AG04450 (cell line): Measurements from ENCODE around the gene NUDT5. TPM values are rescaled to one million over a fixed set of nuclear protein-coding genes. Genes with fewer than 3 reads are reported as not detected.

ENCODE experiments used
- CTCF ChIA-PET: fragments of 300-600, 350-600 bp; formaldehyde crosslinking; extraction: SDS; loops from one replicate; lab custom pipeline; 2022; ENCODE audit warnings: antibody characterized with exemption, inconsistent platforms; lab: Charles Lee
- POLR2A ChIA-PET: fragments of 350-600 bp; formaldehyde crosslinking; extraction: SDS; loops from one replicate; lab custom pipeline; 2021; ENCODE audit warnings: antibody characterized with exemption, inconsistent platforms; lab: Yijun Ruan, JAX
- DNase-seq: peaks from one replicate; pipeline ENCODE4 v3.0.0-alpha.2; 2011; ENCODE audit warnings: low read depth, low spot score
- H3K27ac ChIP-seq: one replicate; pipeline ENCODE4 v1.5.1; 2012; ENCODE audit warnings: low read depth, low read length, control low read depth
- H3K27me3 ChIP-seq: one replicate; pipeline ENCODE4 v1.6.0; 2012; ENCODE audit warnings: low read length; ENCODE audit not compliant: control insufficient read depth, insufficient read depth
- H3K4me3 ChIP-seq: 2 replicates; pipeline ENCODE4 v1.5.1; 2011; ENCODE audit warnings: mild to moderate bottlenecking, low read depth, low read length, control low read depth
- H3K9me3 ChIP-seq: 2 replicates; pipeline ENCODE4 v1.5.1; 2012; ENCODE audit warnings: low read length; ENCODE audit not compliant: control insufficient read depth, insufficient read depth
- CTCF ChIP-seq: IDR thresholded peaks from 2 replicates; pipeline ENCODE4 v1.5.1; 2011; ENCODE audit warnings: low read depth, low read length, control low read depth, inconsistent platforms
- polyA plus RNA-seq: library from polyadenylated mRNA; depleted of rRNA; stranded (reverse); fragments of >200 nt; gene quantifications from 2 replicates; pipeline ENCODE4 v1.2.3, GENCODE V29; 2011

Gene NUDT5
- polyA plus RNA-seq, 1 experiment, result 121 TPM

DNA sequence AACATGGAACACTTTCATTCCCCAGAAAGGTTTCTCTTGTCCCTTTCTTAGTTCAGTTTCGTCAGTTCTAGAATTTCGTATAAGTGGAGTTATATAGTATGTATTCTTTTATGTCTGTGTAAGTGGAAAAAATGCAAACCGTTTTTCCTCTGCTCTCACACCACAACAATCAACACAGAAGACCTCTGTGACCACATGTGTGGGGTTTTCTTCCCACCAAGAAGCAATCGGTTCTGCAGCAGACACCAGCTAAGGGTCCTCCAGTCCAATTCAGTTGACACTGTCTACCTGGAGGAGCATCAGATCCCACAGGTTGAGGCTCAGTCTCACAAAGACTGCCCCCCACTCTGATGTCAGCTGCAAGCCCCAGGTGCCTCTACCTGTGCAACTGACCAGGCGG lies 6.5 kb upstream of the NUDT5 start:
- no peak for DNase-seq
- Histone ChIP-seq H3K27ac (no peak overlapping the region), H3K27me3 (no peaks in the 10 kb centered on the region), H3K4me3 (no peak overlapping the region), H3K9me3 (no peaks in the 10 kb centered on the region)
- ChIA-PET CTCF (interaction anchor here (6.0 kb wide), 1 partner anchor 13 kb away, joined by 46 read pairs; no protein-coding TSS in a partner anchor), POLR2A (no interaction called here)
- TF ChIP-seq CTCF, result no peak

GRCh38 chr10:12201543-12201942 lies 5.9 kb upstream of the NUDT5 start:
- no peak for TF ChIP-seq CTCF
- DNase-seq, result no peak
- Histone ChIP-seq H3K27me3 (no peaks in the 10 kb centered on the region), H3K4me3 (no peak overlapping the region), H3K9me3 (no peaks in the 10 kb centered on the region), H3K27ac (no peak overlapping the region)
- ChIA-PET POLR2A (no interaction called here), CTCF (interaction anchor here (6.0 kb wide), 1 partner anchor 14 kb away, joined by 46 read pairs; no protein-coding TSS in a partner anchor)

DNA sequence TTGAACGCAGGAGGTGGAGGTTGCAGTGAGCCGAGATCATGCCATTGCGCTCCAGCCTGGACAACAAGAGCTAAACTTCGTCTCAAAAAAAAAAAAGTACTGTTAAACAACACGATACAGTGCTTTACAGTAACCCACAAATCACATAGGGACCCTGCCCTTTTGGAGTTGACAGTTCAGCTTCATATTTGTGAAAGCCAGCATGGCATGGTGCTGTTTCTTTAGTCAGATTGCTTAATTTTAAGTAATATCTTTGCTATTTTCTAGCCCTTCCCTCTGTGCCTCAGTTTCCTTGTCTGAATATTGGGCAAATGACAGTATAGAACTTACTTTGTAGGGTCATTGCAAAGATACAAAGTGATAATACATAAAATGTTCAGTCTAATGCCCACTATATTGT lies 5.2 kb upstream of the NUDT5 start:
- Histone ChIP-seq H3K9me3 (no peaks in the 10 kb centered on the region), H3K27ac (no peak overlapping the region), H3K27me3 (no peaks in the 10 kb centered on the region), H3K4me3 (no peak overlapping the region)
- TF ChIP-seq CTCF, result no peak
- no peak for DNase-seq
- ChIA-PET POLR2A (no interaction called here), CTCF (interaction anchor here (6.0 kb wide), 1 partner anchor 14 kb away, joined by 46 read pairs; no protein-coding TSS in a partner anchor)

DNA sequence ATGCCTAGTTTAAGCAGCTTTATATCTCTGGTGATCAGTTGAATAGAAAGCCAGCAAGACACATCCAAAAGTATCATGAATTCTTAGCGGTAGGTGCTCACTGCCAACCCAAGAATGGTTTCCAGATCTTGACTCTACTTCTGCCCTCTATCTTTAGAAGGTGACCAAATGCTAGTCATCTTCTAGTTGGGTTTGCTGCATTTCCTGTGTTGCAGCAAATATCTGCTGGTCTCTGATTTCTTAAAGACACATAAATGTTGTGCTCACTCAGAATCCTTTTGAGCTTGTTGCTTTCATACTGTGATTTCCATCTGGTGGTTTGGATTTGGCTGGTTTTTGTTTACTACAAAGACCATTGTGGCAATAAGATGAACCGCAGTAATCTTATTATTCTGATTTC lies 2.5 kb upstream of the NUDT5 start:
- Histone ChIP-seq H3K27ac (no peak overlapping the region), H3K9me3 (peaks cover 3% of the 10 kb centered on the region; the same call in 1 of the 2 replicates), H3K27me3 (no peaks in the 10 kb centered on the region), H3K4me3 (no peak overlapping the region)
- DNase-seq, result no peak
- CTCF ChIA-PET, result interaction anchor here (0.6 to 6.0 kb wide), 3 partner anchors 17 to 877 kb away, joined by 3 to 46 read pairs (median 4); no protein-coding TSS in a partner anchor
- TF ChIP-seq CTCF, result no peak
- POLR2A ChIA-PET, result no interaction called here

DNA sequence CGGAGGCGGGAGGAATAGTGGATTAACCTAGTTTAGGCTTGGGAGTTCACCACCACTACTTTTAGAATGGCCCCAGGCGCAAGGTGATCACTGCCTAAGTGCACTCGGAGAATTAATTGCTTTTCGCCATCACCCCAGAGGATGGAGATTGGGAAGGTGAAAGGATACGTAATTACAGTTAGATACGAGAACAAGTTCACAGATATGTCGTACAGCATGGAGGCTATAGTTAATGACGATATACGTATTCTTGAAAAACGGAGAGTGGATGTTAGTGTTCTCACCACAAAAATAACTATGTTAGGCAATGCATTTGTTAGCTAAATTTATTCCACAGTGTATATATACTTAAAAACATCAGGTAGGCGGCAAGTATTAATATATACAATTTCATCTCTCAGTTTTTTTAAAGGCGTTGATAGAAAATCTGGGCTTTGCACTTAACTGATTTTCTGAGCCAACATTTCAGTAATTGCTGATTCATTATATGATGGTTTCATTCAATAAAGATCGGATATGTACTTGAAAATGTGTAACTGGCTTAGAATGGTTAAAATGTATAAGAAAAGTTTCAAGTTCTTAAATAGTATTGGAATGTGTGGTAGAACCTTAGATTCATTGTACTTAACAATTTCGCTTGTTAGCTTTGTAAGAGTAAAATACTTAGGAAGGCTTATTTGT lies 980 bp upstream of the NUDT5 start:
- Histone ChIP-seq H3K27ac (peak overlapping the region; percentile 88), H3K9me3 (peaks cover 3% of the 10 kb centered on the region; the same call in 1 of the 2 replicates), H3K4me3 (peak overlapping the region; percentile 99), H3K27me3 (no peaks in the 10 kb centered on the region)
- TF ChIP-seq CTCF, result no peak
- CTCF ChIA-PET, result interaction anchor here (1.4 to 2.3 kb wide), 3 partner anchors 18 to 903 kb away, joined by 5 to 11 read pairs (median 10); partner anchors contain the start of gene OPTN
- POLR2A ChIA-PET, result interaction anchor here (0.6 to 1.3 kb wide), 5 partner anchors 10 to 521 kb away, joined by 3 to 5 read pairs (median 3); partner anchors contain the start of gene UPF2
- no peak for DNase-seq
